Common myeloid progenitor, CD34-positive (primary cell): ENCODE measurements around the gene ASB11.

ENCODE experiments used
- CTCF ChIA-PET: fragments of 350-600 bp; sonication (Branson Sonifier 250); formaldehyde crosslinking; loops from one replicate; lab custom pipeline; 2021; ENCODE audit warnings: antibody characterized with exemption; lab: Charles Lee
- POLR2A ChIA-PET: fragments of 350-600 bp; sonication (Branson Sonifier 250); formaldehyde crosslinking; loops from one replicate; lab custom pipeline; 2021; ENCODE audit warnings: antibody characterized with exemption; lab: Charles Lee
- DNase-seq, 3 donors: peaks; one replicate each; pipeline versions ENCODE4 v3.0.0 to v3.0.0-alpha.2; 2013
- H3K27ac ChIP-seq, 2 experiments: 1 replicate in 1 of 2; 2 replicates in 1 of 2; pipeline ENCODE4 v1.7.0; 2013; ENCODE audit warnings: inconsistent platforms in 2 of 2, low read length in 2 of 2, mild to moderate bottlenecking in 2 of 2, low read depth in 1 of 2, moderate library complexity in 1 of 2; ENCODE audit not compliant: severe bottlenecking in 2 of 2, insufficient read depth in 1 of 2, poor library complexity in 1 of 2
- H3K27me3 ChIP-seq, 5 experiments: replicated peaks in 2 of 5; 1 replicate in 3 of 5; 2 replicates in 2 of 5; pipeline versions ENCODE4 v1.6.1 to v1.7.0; 2013; ENCODE audit warnings: low read length in 4 of 5, mild to moderate bottlenecking in 2 of 5, moderate library complexity in 2 of 5, inconsistent platforms in 1 of 5; ENCODE audit not compliant: insufficient read depth in 5 of 5, control insufficient read depth in 4 of 5
- H3K36me3 ChIP-seq, 4 experiments: 1 replicate in 2 of 4; 2 replicates in 2 of 4; pipeline versions ENCODE4 v1.6.1 to v1.7.0; 2013; ENCODE audit warnings: low read length in 3 of 4, control low read depth in 1 of 4, mild to moderate bottlenecking in 1 of 4; ENCODE audit not compliant: control insufficient read depth in 4 of 4, insufficient read depth in 4 of 4
- H3K4me1 ChIP-seq, 4 experiments: 1 replicate in 3 of 4; 2 replicates in 1 of 4; pipeline versions ENCODE4 v1.6.1 to v1.7.1; 2013; ENCODE audit warnings: low read length in 3 of 4, mild to moderate bottlenecking in 3 of 4, control low read depth in 1 of 4, inconsistent platforms in 1 of 4, moderate library complexity in 1 of 4; ENCODE audit not compliant: control insufficient read depth in 4 of 4, insufficient read depth in 4 of 4; ENCODE audit errors: control extremely low read depth in 1 of 4
- H3K4me3 ChIP-seq, 7 experiments: 1 replicate in 4 of 7; 2 replicates in 3 of 7; pipeline versions ENCODE4 v1.5.1 to v1.7.0; 2013; ENCODE audit warnings: mild to moderate bottlenecking in 7 of 7, low read length in 6 of 7, moderate library complexity in 6 of 7, inconsistent platforms in 2 of 7, low read depth in 2 of 7, control low read depth in 1 of 7; ENCODE audit not compliant: insufficient read depth in 4 of 7, control insufficient read depth in 1 of 7; ENCODE audit errors: extremely low read depth in 1 of 7
- H3K9me3 ChIP-seq, 5 experiments: 1 replicate in 4 of 5; 2 replicates in 1 of 5; pipeline versions ENCODE4 v1.6.1 to v1.7.1; 2013; ENCODE audit warnings: low read length in 4 of 5, mild to moderate bottlenecking in 2 of 5, inconsistent platforms in 1 of 5, low read depth in 1 of 5, moderate library complexity in 1 of 5; ENCODE audit not compliant: control insufficient read depth in 4 of 5, insufficient read depth in 2 of 5; ENCODE audit errors: control extremely low read depth in 1 of 5
- WGBS: methylation state at CpG from one replicate; pipeline ENCODE4 v1.1.5; 2013; ENCODE audit not compliant: insufficient coverage; 5-methylcytosine and 5-hydroxymethylcytosine counted together

ASB11 gene

DNA sequence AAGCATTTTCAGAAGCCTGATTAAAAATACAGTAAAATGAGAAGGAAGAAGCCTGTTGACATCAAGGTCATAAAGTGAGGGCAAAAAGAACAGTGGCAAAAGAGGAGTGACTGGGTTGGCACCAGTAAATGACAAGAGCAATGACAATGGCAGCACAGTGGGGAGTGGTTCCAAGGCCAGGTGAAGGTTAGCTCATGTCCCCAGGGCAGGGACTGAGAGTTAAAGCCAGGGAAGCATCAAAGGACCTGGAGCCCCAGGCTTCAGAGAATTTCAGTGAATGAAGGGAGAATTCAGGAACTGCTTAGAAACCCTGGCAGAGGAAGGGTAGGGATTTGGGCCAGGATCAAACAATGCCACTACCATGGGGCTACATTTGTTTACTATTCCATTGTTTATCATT lies 28.7 kb upstream of the ASB11 start:
- no peak overlapping the region for H3K4me3 ChIP-seq
- no peak overlapping the region for H3K27ac ChIP-seq
- no peaks in the 10 kb centered on the region for H3K36me3 ChIP-seq
- H3K27me3 ChIP-seq: peaks cover 0 to 34% (median 0%) of the 10 kb centered on the region in 5 experiments
- H3K4me1 ChIP-seq: no peaks in the 10 kb centered on the region
- ChIA-PET CTCF (no interaction called here), POLR2A (no interaction called here)
- H3K9me3 ChIP-seq: no peaks in the 10 kb centered on the region
- no peak for DNase-seq

- ChIA-PET POLR2A (no interaction called here), CTCF (interaction anchor here (1.1 kb wide), 1 partner anchor 128 kb away, joined by 4 read pairs; no protein-coding TSS in a partner anchor)
- no peak overlapping the region for H3K4me3 ChIP-seq
- no peak overlapping the region for H3K27ac ChIP-seq
- H3K36me3 ChIP-seq: no peaks in the 10 kb centered on the region
- H3K4me1 ChIP-seq: no peaks in the 10 kb centered on the region
- WGBS: 88% methylated on average over 4 of the region's 5 CpGs
- H3K27me3 ChIP-seq: peaks cover 0 to 37% (median 3%) of the 10 kb centered on the region in 5 experiments
- DNase-seq: no peak
- no peaks in the 10 kb centered on the region for H3K9me3 ChIP-seq
Measured at GRCh38 chrX:15343075-15343476, 27.6 kb upstream of the ASB11 start.

DNA sequence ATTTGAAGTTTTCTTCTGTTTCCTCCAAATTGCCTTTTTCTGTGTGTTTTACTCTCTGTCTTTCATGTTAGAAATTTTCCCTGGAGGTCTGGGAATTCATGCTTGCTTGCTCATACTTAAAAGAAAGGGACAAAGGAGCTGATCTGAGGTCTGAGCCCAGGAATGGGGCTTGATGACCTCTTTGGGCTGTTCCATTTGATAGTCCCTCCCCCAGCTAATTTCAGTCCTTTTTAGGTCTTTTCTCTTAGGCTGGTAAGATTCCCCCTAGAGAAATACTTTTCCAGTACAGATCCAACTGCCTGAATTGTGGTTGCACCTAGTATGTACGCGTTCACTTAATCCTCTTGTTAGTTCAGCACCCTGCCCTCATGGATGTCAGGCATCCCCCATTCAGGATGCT lies 25.4 kb upstream of the ASB11 start:
- no peak for DNase-seq
- H3K4me1 ChIP-seq: peaks cover 0 to 3% (median 1%) of the 10 kb centered on the region in 4 experiments
- no peak overlapping the region for H3K27ac ChIP-seq
- ChIA-PET POLR2A (no interaction called here), CTCF (interaction anchor here (1.4 kb wide), 1 partner anchor 128 kb away, joined by 3 read pairs; no protein-coding TSS in a partner anchor)
- no peaks in the 10 kb centered on the region for H3K9me3 ChIP-seq
- H3K27me3 ChIP-seq: peaks cover 3 to 40% (median 3%) of the 10 kb centered on the region in 5 experiments
- no CpG with 5 or more reads among the region's 2 CpGs for WGBS
- H3K36me3 ChIP-seq: no peaks in the 10 kb centered on the region
- H3K4me3 ChIP-seq: no peak overlapping the region

- ChIA-PET POLR2A (no interaction called here), CTCF (no interaction called here)
- peaks cover 0 to 10% (median 2%) of the 10 kb centered on the region in 4 experiments for H3K4me1 ChIP-seq
- peaks cover 3 to 40% (median 3%) of the 10 kb centered on the region in 5 experiments for H3K27me3 ChIP-seq
- peak; percentile 71 to 79 (median 78) for DNase-seq
- H3K36me3 ChIP-seq: peaks cover 0 to 10% (median 5%) of the 10 kb centered on the region in 4 experiments
- H3K9me3 ChIP-seq: peaks cover 0 to 4% (median 0%) of the 10 kb centered on the region in 5 experiments
- WGBS: 39% methylated on average over 9 of the region's 10 CpGs
- H3K27ac ChIP-seq: peak overlapping the region; percentile 65 to 67
- H3K4me3 ChIP-seq: peak overlapping the region in 6 of 7 experiments; percentile 60 to 83 (median 77)
Measured at GRCh38 chrX:15336023-15336413, 20.6 kb upstream of the ASB11 start.

DNA sequence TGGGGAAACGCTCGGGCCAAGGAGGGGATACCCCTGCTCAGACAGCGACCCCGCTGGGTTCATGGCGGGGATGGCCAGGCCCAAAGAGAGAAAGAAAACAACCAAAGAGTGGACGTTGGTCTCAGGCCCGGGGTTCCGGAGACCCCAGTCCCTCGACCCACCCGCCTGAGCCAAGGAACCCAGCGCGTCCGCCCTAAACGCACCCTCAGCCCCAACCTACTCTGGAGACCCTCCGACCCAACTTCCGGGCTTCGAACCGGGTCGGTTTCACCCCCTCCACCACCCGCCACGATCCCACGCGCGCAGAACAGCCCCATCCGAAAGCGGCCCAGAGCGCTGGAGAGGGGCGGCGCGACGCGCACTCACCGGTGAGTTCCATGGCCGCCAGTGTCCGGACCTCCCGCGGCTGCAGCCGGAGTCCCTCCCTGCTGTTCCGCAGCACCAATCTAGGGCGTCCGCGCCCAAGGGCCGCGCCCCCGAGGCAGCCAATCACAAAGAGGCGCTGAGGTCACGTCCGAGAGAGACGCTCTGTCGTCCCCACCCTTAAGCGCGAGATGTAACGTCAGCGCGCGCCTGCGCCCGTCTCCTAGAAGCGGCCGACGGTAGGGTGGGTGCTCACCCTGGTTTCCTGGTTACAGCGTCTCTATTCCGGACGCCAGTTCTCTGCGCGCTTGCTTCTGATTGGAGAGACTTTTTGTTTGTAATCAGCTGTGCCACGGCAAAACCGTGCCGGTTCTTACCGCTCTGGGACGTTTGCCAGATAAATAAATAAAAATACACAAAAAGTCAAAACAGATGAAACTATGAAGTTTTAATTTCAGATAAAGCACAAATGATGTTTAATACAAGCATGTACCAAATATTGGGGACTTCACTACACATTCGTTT lies 19.9 kb upstream of the ASB11 start, which contains the start of gene PIGA:
Gene PIGA, minus strand, starts transcription at position 389 of the 888 bp plus-strand sequence. CDS start 3,593 bp downstream, outside the sequence.
- Histone ChIP-seq H3K4me3 (peak within 1 kb of the TSS; percentile 73 to 90 (median 77)), H3K36me3 (peaks cover 0 to 13% (median 6%) of the 10 kb centered on the region in 4 experiments), H3K27ac (peak within 1 kb of the TSS; percentile 65 to 79), H3K9me3 (peaks cover 0 to 4% (median 0%) of the 10 kb centered on the region in 5 experiments), H3K27me3 (peaks cover 3 to 36% (median 3%) of the 10 kb centered on the region in 5 experiments), H3K4me1 (peaks cover 0 to 10% (median 2%) of the 10 kb centered on the region in 4 experiments)
- ChIA-PET POLR2A (no interaction called here), CTCF (no interaction called here)
- WGBS: 30% methylated on average over 60 of the region's 72 CpGs
- DNase-seq: peak; percentile 94 to 98 (median 97)

- CTCF ChIA-PET: no interaction called here
- Histone ChIP-seq H3K36me3 (peaks cover 0 to 13% (median 6%) of the 10 kb centered on the region in 4 experiments), H3K4me1 (peaks cover 0 to 10% (median 2%) of the 10 kb centered on the region in 4 experiments), H3K27ac (peak overlapping the region; percentile 65 to 79), H3K27me3 (peaks cover 3 to 34% (median 3%) of the 10 kb centered on the region in 5 experiments), H3K4me3 (peak overlapping the region; percentile 72 to 90 (median 77)), H3K9me3 (peaks cover 0 to 4% (median 0%) of the 10 kb centered on the region in 5 experiments)
- POLR2A ChIA-PET: no interaction called here
- 55% methylated on average over 5 of the region's 7 CpGs for WGBS
- DNase-seq: peak in 2 of 3 donors; percentile 41 to 52
Measured at GRCh38 chrX:15334561-15334960, 19.1 kb upstream of the ASB11 start.

- CTCF ChIA-PET: no interaction called here
- Histone ChIP-seq H3K4me1 (peaks cover 0 to under 1% (median 0%) of the 10 kb centered on the region in 4 experiments), H3K9me3 (no peaks in the 10 kb centered on the region), H3K4me3 (no peak overlapping the region), H3K27me3 (peaks cover 0 to 16% (median 0%) of the 10 kb centered on the region in 5 experiments), H3K36me3 (peaks cover 0 to 22% (median 7%) of the 10 kb centered on the region in 4 experiments), H3K27ac (no peak overlapping the region)
- DNase-seq: no peak
- POLR2A ChIA-PET: no interaction called here
- 82% methylated on average over 1 of the region's 2 CpGs for WGBS
Measured at GRCh38 chrX:15328821-15329220, 13.4 kb upstream of the ASB11 start.
